Spleen (tissue), 11 donors: ENCODE measurements around the gene ST13. TPM values are rescaled to one million over a fixed set of nuclear protein-coding genes. Genes with fewer than 3 reads are reported as not detected.
"Not testable (repeated sequence)": the region's sequence is repeated elsewhere in the genome, so short reads cannot be mapped to it uniquely, and the experiment has no call there.

Experiments
- DNase-seq: peaks from one replicate; pipeline ENCODE4 v3.0.0-alpha.2; 2020
- H3K27ac ChIP-seq, 8 donors: fragments of 200-600 bp; sonication (generic) in 7 of 8; 1 replicate in 4 of 8; 2 replicates in 4 of 8; pipeline versions ENCODE4 v1.5.0 to v1.8.0; 2016 to 2021; ENCODE audit warnings: inconsistent platforms in 4 of 8, mild to moderate bottlenecking in 4 of 8, moderate library complexity in 1 of 8
- H3K27me3 ChIP-seq, 7 donors: fragments of 200-600 bp; sonication (generic) in 6 of 7; replicated peaks in 1 of 7; 1 replicate in 4 of 7; 2 replicates in 3 of 7; pipeline versions ENCODE4 v1.5.0 to v1.8.0; 2016 to 2021; ENCODE audit warnings: inconsistent platforms in 3 of 7, mild to moderate bottlenecking in 1 of 7
- H3K36me3 ChIP-seq, 6 donors: fragments of 200-600 bp; sonication (generic) in 5 of 6; 1 replicate in 4 of 6; 2 replicates in 2 of 6; pipeline versions ENCODE4 v1.5.0 to v1.8.0; 2016 to 2021; ENCODE audit warnings: inconsistent platforms in 2 of 6
- H3K4me1 ChIP-seq, 6 donors: fragments of 200-600 bp; sonication (generic) in 5 of 6; 1 replicate in 3 of 6; 2 replicates in 3 of 6; pipeline versions ENCODE4 v1.5.0 to v1.8.0; 2016 to 2021; ENCODE audit warnings: inconsistent platforms in 3 of 6
- H3K4me3 ChIP-seq, 8 donors: fragments of 200-600 bp; sonication (generic) in 7 of 8; 1 replicate in 4 of 8; 2 replicates in 4 of 8; pipeline versions ENCODE4 v1.5.0 to v1.8.0; 2016 to 2021; ENCODE audit warnings: inconsistent platforms in 4 of 8, mild to moderate bottlenecking in 4 of 8, moderate library complexity in 2 of 8
- H3K9me3 ChIP-seq, 8 donors: fragments of 200-600 bp; sonication (generic) in 7 of 8; 1 replicate in 4 of 8; 2 replicates in 4 of 8; pipeline versions ENCODE4 v1.5.0 to v1.8.0; 2016 to 2021; ENCODE audit warnings: inconsistent platforms in 4 of 8
- POLR2A ChIP-seq, 3 donors: fragments of 450-650 bp; IDR thresholded peaks; one replicate each; pipeline ENCODE4 v1.5.1; 2017; ENCODE audit warnings: antibody characterized with exemption in 3 of 3, mild to moderate bottlenecking in 1 of 3
- POLR2AphosphoS5 ChIP-seq, 3 donors: sonication (generic); formaldehyde crosslinking; IDR thresholded peaks; one replicate each; pipeline ENCODE4 v1.5.1; 2017; ENCODE audit warnings: antibody characterized with exemption in 3 of 3
- WGBS, 5 donors: extraction: QIAGEN DNeasy Blood & Tissue Kit in 3 of 5; methylation state at CpG; one replicate each; pipeline versions ENCODE4 v1.1.5 to v1.1.7; 2013 to 2018; 5-methylcytosine and 5-hydroxymethylcytosine counted together
- intact Hi-C: fragments of 100-400 bp; cut with DNase I; formaldehyde crosslinking; loops from one replicate; pipeline ENCODE4 v1.15.0; 2023; ENCODE audit warnings: low total_unique reads
- polyA plus RNA-seq, 3 donors: library from polyadenylated mRNA; stranded (reverse); fragments of 200-250 nt; gene quantifications; one replicate each; pipeline ENCODE4 v1.2.1, GENCODE V29; 2013
- total RNA-seq, 7 donors: library from RNA; depleted of rRNA in 3 of 7; stranded (reverse); fragments of >200 nt in 3 of 7; fragmentation: NEBNext Ultra II Directional in 4 of 7; extraction: Animal tissue kit (Norgen Biotek cat#: 25700) in 4 of 7; gene quantifications; one replicate each; pipeline versions ENCODE4 v1.1.0 to v1.2.1, GENCODE V29; 2016 to 2021
- TF ChIP-seq, protein P1 (sequence below), 11 experiments: fragments of 200-600 bp in 7 of 11; fragments of 450-650 bp in 4 of 11; sonication (generic) in 4 of 11; IDR thresholded peaks in 8 of 11; conservative IDR thresholded peaks in 3 of 11; 1 replicate in 7 of 11; 2 replicates in 4 of 11; pipeline versions ENCODE4 v1.4.0 to v1.8.0; 2016 to 2021; ENCODE audit warnings: antibody characterized with exemption in 11 of 11, inconsistent platforms in 4 of 11, mild to moderate bottlenecking in 1 of 11
- donor health status: healthy with polysubstance abuse.
- donor health status: DM: no; HTN: no; CAD: no; lungs with moderate emphysema.
- donor health status: DM: no; HTN: no; CAD: no.
- donor health status: Bipolar disorder and iron deficiency.
- donor health status: healthy.
- donor health status: DM: no; HTN: no; CAD: no.
- donor health status: DM: yes; HTN: yes; CAD: no.

The ST13 gene
- total and polyA plus RNA-seq, 10 donors, result 56.2 to 162 (median 107) TPM

DNA sequence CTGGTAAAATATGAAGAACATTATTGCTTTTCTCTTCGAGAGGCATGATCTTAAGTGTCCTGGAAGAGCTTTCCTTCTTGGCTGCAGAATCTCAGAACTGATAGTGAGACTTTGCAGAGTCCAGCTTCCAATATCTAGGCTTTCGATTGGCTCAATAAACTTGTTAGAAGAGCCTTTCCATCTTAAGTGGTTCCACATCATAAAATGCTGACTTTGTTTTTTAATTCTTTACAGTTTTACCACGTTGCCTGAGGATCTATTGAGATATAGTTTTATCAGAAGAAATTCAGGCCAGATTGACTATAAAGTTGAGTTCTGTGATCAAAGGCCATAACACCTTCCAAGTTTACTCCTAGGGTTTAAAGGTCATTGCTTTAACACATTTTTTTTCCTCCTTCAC is 21.0 kb upstream of the ST13 start:
- no peaks in the 10 kb centered on the region for H3K27me3 ChIP-seq
- 82 to 90% (median 87%) methylated on average over 3 of the region's 3 CpGs for WGBS, 5 donors
- H3K27ac ChIP-seq, result no peak overlapping the region
- no peak for DNase-seq
- H3K9me3 ChIP-seq, result no peaks in the 10 kb centered on the region
- intact Hi-C loops, result no loop called here
- TF ChIP-seq, protein P1, sequence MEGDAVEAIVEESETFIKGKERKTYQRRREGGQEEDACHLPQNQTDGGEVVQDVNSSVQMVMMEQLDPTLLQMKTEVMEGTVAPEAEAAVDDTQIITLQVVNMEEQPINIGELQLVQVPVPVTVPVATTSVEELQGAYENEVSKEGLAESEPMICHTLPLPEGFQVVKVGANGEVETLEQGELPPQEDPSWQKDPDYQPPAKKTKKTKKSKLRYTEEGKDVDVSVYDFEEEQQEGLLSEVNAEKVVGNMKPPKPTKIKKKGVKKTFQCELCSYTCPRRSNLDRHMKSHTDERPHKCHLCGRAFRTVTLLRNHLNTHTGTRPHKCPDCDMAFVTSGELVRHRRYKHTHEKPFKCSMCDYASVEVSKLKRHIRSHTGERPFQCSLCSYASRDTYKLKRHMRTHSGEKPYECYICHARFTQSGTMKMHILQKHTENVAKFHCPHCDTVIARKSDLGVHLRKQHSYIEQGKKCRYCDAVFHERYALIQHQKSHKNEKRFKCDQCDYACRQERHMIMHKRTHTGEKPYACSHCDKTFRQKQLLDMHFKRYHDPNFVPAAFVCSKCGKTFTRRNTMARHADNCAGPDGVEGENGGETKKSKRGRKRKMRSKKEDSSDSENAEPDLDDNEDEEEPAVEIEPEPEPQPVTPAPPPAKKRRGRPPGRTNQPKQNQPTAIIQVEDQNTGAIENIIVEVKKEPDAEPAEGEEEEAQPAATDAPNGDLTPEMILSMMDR (IDR thresholded peaks at IDR 0.05 in 8 of 11, conservative IDR thresholded peaks at IDR 0.05 in 3 of 11), result no peak
- TF ChIP-seq POLR2A (IDR thresholded peaks at IDR 0.05) (no peak), POLR2AphosphoS5 (IDR thresholded peaks at IDR 0.05) (no peak)
- peaks cover 0 to 69% (median 12%) of the 10 kb centered on the region in 6 donors for H3K36me3 ChIP-seq
- no peak overlapping the region for H3K4me3 ChIP-seq
- no peaks in the 10 kb centered on the region for H3K4me1 ChIP-seq

DNA sequence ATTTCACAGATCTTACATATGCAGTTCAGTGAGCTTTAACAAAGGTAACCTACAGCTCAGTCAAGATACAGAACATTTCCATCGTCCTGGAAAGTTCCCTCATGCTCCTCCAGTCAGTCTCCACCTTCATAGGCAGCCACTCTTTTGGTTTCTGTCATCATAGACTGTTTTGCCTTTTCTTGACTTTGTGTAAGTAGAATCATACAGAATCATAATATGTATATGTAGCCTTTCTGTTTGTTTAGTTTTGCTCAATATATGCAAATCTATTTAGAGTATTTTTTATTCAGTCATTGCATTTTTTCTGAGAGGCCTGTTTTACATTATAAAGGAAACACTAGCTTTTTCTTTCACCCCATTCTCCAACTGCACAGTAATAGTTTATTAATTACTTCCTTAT is 20.5 kb upstream of the ST13 start:
- WGBS, 5 donors, result 83 to 97% (median 88%) methylated on average over 1 of the region's 1 CpG
- intact Hi-C loops, result no loop called here
- TF ChIP-seq, protein P1 (IDR thresholded peaks at IDR 0.05 in 8 of 11, conservative IDR thresholded peaks at IDR 0.05 in 3 of 11), result no peak
- no peak for TF ChIP-seq POLR2AphosphoS5 (IDR thresholded peaks at IDR 0.05)
- TF ChIP-seq POLR2A (IDR thresholded peaks at IDR 0.05), result no peak

DNA sequence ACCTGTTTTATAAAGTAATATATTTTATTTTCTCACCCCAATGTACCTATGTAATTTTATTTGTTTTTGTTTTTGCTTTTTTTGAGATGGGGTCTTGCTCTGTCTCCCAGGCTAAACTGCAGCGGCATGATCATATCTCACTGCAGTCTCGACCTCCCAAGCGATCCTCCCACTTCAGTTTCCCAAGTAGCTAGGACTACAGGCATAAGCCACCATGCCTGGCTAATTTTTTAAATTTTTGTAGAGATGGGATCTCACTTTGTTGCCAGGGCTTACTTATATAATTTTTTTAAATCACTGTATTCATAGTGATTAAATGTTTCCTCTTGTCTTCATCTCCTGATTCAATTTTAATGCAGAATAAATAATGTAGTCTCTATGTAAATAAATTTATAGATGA is 18.7 kb upstream of the ST13 start:
- H3K27ac ChIP-seq, result no peak overlapping the region
- DNase-seq, result no peak
- no peaks in the 10 kb centered on the region for H3K27me3 ChIP-seq
- 94 to 98% (median 98%) methylated on average over 3 of the region's 3 CpGs for WGBS, 5 donors
- no peak overlapping the region for H3K4me3 ChIP-seq
- H3K9me3 ChIP-seq, result no peaks in the 10 kb centered on the region
- peaks cover 0 to 76% (median 10%) of the 10 kb centered on the region in 6 donors for H3K36me3 ChIP-seq
- TF ChIP-seq, protein P1 (IDR thresholded peaks at IDR 0.05 in 8 of 11, conservative IDR thresholded peaks at IDR 0.05 in 3 of 11), result no peak
- TF ChIP-seq POLR2AphosphoS5 (IDR thresholded peaks at IDR 0.05), result no peak
- no peak for TF ChIP-seq POLR2A (IDR thresholded peaks at IDR 0.05)
- no peaks in the 10 kb centered on the region for H3K4me1 ChIP-seq
- intact Hi-C loops, result no loop called here

More for the DNA sequence above, 20.5 kb upstream of the ST13 start:
- H3K4me3 ChIP-seq, result no peak overlapping the region
- H3K27me3 ChIP-seq, result no peaks in the 10 kb centered on the region
- no peaks in the 10 kb centered on the region for H3K4me1 ChIP-seq
- H3K9me3 ChIP-seq, result no peaks in the 10 kb centered on the region
- no peak overlapping the region for H3K27ac ChIP-seq
- DNase-seq, result no peak
- H3K36me3 ChIP-seq, result peaks cover 0 to 69% (median 9%) of the 10 kb centered on the region in 6 donors

DNA sequence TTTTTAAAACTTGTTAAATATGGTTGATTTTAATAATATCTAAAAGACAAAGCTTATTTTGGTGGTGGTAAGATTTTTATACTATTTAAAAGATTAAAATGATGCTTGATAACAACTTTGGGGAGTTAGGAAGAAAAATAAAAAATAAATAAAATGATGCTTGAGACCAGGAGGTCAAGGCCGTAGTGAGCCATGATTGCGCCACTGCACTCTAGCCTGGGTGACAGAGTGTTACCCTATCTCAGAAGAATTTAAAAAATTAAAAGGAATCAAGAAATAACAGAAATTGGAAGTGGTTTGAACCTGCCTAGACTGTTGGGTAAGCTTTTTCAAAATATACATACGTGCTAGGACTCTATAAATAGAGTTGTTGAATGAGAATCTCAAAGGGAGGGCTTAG is 17.6 kb upstream of the ST13 start:
- H3K9me3 ChIP-seq, result no peaks in the 10 kb centered on the region
- TF ChIP-seq, protein P1 (IDR thresholded peaks at IDR 0.05 in 8 of 11, conservative IDR thresholded peaks at IDR 0.05 in 3 of 11), result no peak
- TF ChIP-seq POLR2A (IDR thresholded peaks at IDR 0.05), result no peak
- no peak for TF ChIP-seq POLR2AphosphoS5 (IDR thresholded peaks at IDR 0.05)
- no peak for DNase-seq
- H3K4me1 ChIP-seq, result no peaks in the 10 kb centered on the region
- H3K27ac ChIP-seq, result no peak overlapping the region
- peaks cover 0 to 73% (median 10%) of the 10 kb centered on the region in 6 donors for H3K36me3 ChIP-seq
- 90 to 96% (median 95%) methylated on average over 3 of the region's 3 CpGs for WGBS, 5 donors
- intact Hi-C loops, result no loop called here
- H3K4me3 ChIP-seq, result no peak overlapping the region
- H3K27me3 ChIP-seq, result no peaks in the 10 kb centered on the region

DNA sequence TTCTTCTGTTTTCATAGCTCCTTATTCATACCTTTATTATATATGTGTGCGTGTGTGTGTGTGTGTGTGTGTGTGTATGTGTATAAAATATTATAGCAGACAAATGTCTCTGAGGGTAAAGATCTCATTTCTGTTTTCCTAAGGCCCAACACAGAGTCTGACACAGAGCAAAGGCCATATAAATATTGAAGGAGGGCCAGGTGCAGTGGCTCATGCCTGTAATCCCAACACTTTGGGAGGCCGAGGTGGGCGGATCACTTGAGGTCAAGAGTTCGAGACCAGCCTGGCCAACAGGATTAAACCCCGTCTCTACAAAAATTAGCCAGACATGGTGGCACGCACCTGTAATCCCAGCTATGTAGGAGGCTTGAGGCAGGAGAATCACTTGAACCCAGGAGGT is 11.9 kb upstream of the ST13 start:
- H3K9me3 ChIP-seq, DNase-seq, H3K27ac ChIP-seq, intact Hi-C loops, H3K27me3 ChIP-seq, H3K4me3 ChIP-seq: not testable (repeated sequence)
- H3K4me1 ChIP-seq, result peaks cover 0 to 13% (median 10%) of the 10 kb centered on the region in 6 donors
- H3K36me3 ChIP-seq, result peaks cover 0 to 38% (median 9%) of the 10 kb centered on the region in 6 donors
- WGBS, 5 donors, result 89 to 95% (median 94%) methylated on average over 6 of the region's 6 CpGs
